K562 (cell line): ENCODE data around the gene PLTP. TPM values are rescaled to one million over a fixed set of nuclear protein-coding genes. Genes with fewer than 3 reads are reported as not detected.
A peak's percentile ranks its signal among the peaks of the same experiment; 100 is the strongest.

Experiments
- ARNT ChIP-seq, 2 experiments: fragments of 450-650 bp; IDR thresholded peaks; 2 replicates each; pipeline ENCODE4 v1.6.1; 2016; ENCODE audit warnings: mild to moderate bottlenecking in 1 of 2
- BRF1 ChIP-seq: IDR thresholded peaks from 3 replicates; pipeline ENCODE4 v1.6.1; 2011; ENCODE audit warnings: borderline replicate concordance, mild to moderate bottlenecking; ENCODE audit not compliant: insufficient read length; ENCODE audit errors: extremely low read depth
- CBFA2T3 ChIP-seq: fragments of 450-650 bp; IDR thresholded peaks from 2 replicates; pipeline ENCODE4 v1.6.1; 2017
- CC2D1A ChIP-seq: fragments of 450-650 bp; IDR thresholded peaks from 2 replicates; pipeline ENCODE4 v1.6.1; 2017; ENCODE audit warnings: mild to moderate bottlenecking
- CEBPG ChIP-seq, 3 experiments: fragments of 200-800 bp in 1 of 3; sonication (Bioruptor generic) in 1 of 3; sonication (generic) in 1 of 3; formaldehyde crosslinking in 1 of 3; IDR thresholded peaks in 2 of 3; conservative IDR thresholded peaks in 1 of 3; 2 replicates each; pipeline versions ENCODE4 v1.6.1 to v1.8.0; 2016 to 2022; ENCODE audit warnings: missing compliant biosample characterization in 2 of 3, missing genetic modification characterization in 2 of 3, mild to moderate bottlenecking in 1 of 3, missing genetic modification reagents in 1 of 3
- CTBP1 ChIP-seq: fragments of 450-650 bp; IDR thresholded peaks from 2 replicates; pipeline ENCODE4 v1.6.1; 2016; ENCODE audit warnings: borderline replicate concordance
- MXI1 ChIP-seq: IDR thresholded peaks from 2 replicates; pipeline ENCODE4 v1.6.1; 2011; ENCODE audit warnings: low read depth, mild to moderate bottlenecking, improper control_type of control experiment, low read length
- NR0B1 ChIP-seq: fragments of 450-650 bp; IDR thresholded peaks from one replicate; pipeline ENCODE4 v1.6.1; 2018; ENCODE audit warnings: mild to moderate bottlenecking, moderate library complexity; ENCODE audit not compliant: partially characterized antibody
- PHTF2 ChIP-seq: fragments of 250-450 bp; sonication (Bioruptor Pico); IDR thresholded peaks from 2 replicates; pipeline ENCODE4 v1.5.0; 2021; ENCODE audit warnings: mild to moderate bottlenecking
- POLR2B ChIP-seq: fragments of 450-650 bp; IDR thresholded peaks from 2 replicates; pipeline ENCODE4 v1.6.1; 2018; ENCODE audit warnings: low read depth; ENCODE audit not compliant: partially characterized antibody
- RBFOX2 ChIP-seq: fragments of 200-400 bp; formaldehyde crosslinking; IDR thresholded peaks from 2 replicates; pipeline ENCODE4 v1.6.1; 2017; ENCODE audit warnings: low read depth, mild to moderate bottlenecking, low read length, moderate library complexity
- SETDB1 ChIP-seq: IDR thresholded peaks from one replicate; pipeline ENCODE4 v1.6.1; 2012; ENCODE audit warnings: low read length, control low read depth, inconsistent platforms
- TAL1 ChIP-seq: fragments of 450-650 bp; IDR thresholded peaks from 2 replicates; pipeline ENCODE4 v1.6.1; 2016; ENCODE audit warnings: mild to moderate bottlenecking
- ZBED1 ChIP-seq: IDR thresholded peaks from 2 replicates; pipeline ENCODE4 v1.6.1; 2014
- ZFX ChIP-seq: sonication (generic); formaldehyde crosslinking; IDR thresholded peaks from 2 replicates; pipeline ENCODE4 v1.8.0; 2022; ENCODE audit warnings: mild to moderate bottlenecking, missing genetic modification reagents, moderate library complexity
- polyA plus RNA-seq, 8 experiments: library from polyadenylated mRNA; depleted of rRNA in 4 of 8; stranded (reverse) in 5 of 8; unstranded in 3 of 8; fragments of >200 nt; fragmentation: Nextera tagmentation in 2 of 8; fragmentation: Illumina TruSeq in 1 of 8; extraction: Ambion mirVana in 2 of 8; extraction: Trizol in 1 of 8; gene quantifications; 2 replicates each; pipeline versions ENCODE4 v1.2.1 to v1.2.3, GENCODE V29; 2011 to 2014; ENCODE audit warnings: inconsistent platforms in 1 of 8, missing spikeins in 1 of 8
- total RNA-seq, 7 experiments: library from RNA; depleted of rRNA in 6 of 7; stranded (reverse); fragments of >200 nt in 6 of 7; fragmentation: Illumina TruSeq in 2 of 7; extraction: Trizol in 2 of 7; gene quantifications; 2 replicates each; pipeline versions ENCODE4 v1.2.1 to v1.2.3, GENCODE V29; 2011 to 2021; ENCODE audit warnings: low replicate concordance in 1 of 7
- TF ChIP-seq, protein P1 (sequence below): fragments of 450-650 bp; IDR thresholded peaks from 2 replicates; pipeline ENCODE4 v1.6.1; 2016; ENCODE audit warnings: low read depth
- TF ChIP-seq, protein P2 (sequence below), 2 experiments: fragments of 450-650 bp; conservative IDR thresholded peaks; 2 replicates each; pipeline ENCODE4 v1.6.1; 2017; ENCODE audit warnings: mild to moderate bottlenecking in 2 of 2, moderate library complexity in 2 of 2

The PLTP gene
- total and polyA plus RNA-seq, 9 of the 15 experiments (the other 6 are each of a cell fraction or from before 2014, with no cell fraction given) = 2.8 to 29.3 (median 17.6) TPM

- TF ChIP-seq SETDB1 (no peak), CTBP1 (peak; percentile 80), RBFOX2 (peak; percentile 85), ZBED1 (0 out of 2 replicates have a peak, but pooled peaks have one; percentile 57), CBFA2T3 (no peak), POLR2B (peak; percentile 91), PHTF2 (no peak), ZFX (peak; percentile 68), NR0B1 (no peak), MXI1 (0 out of 2 replicates have a peak, but pooled peaks have one; percentile 28), ARNT (IDR thresholded peaks at IDR 0.05) (no peak), CC2D1A (0 out of 2 replicates have a peak, but pooled peaks have one; percentile 38), BRF1 (no peak), CEBPG (CRISPR knock-in tag; IDR thresholded peaks at IDR 0.05) (peak; percentile 98), CEBPG (tag; conservative IDR thresholded peaks at IDR 0.05 in 1 of 2, IDR thresholded peaks at IDR 0.05 in 1 of 2) (peak; percentile 95 to 99), TAL1 (peak; percentile 27; the same call in 1 of the 2 replicates)
- TF ChIP-seq, protein P1, sequence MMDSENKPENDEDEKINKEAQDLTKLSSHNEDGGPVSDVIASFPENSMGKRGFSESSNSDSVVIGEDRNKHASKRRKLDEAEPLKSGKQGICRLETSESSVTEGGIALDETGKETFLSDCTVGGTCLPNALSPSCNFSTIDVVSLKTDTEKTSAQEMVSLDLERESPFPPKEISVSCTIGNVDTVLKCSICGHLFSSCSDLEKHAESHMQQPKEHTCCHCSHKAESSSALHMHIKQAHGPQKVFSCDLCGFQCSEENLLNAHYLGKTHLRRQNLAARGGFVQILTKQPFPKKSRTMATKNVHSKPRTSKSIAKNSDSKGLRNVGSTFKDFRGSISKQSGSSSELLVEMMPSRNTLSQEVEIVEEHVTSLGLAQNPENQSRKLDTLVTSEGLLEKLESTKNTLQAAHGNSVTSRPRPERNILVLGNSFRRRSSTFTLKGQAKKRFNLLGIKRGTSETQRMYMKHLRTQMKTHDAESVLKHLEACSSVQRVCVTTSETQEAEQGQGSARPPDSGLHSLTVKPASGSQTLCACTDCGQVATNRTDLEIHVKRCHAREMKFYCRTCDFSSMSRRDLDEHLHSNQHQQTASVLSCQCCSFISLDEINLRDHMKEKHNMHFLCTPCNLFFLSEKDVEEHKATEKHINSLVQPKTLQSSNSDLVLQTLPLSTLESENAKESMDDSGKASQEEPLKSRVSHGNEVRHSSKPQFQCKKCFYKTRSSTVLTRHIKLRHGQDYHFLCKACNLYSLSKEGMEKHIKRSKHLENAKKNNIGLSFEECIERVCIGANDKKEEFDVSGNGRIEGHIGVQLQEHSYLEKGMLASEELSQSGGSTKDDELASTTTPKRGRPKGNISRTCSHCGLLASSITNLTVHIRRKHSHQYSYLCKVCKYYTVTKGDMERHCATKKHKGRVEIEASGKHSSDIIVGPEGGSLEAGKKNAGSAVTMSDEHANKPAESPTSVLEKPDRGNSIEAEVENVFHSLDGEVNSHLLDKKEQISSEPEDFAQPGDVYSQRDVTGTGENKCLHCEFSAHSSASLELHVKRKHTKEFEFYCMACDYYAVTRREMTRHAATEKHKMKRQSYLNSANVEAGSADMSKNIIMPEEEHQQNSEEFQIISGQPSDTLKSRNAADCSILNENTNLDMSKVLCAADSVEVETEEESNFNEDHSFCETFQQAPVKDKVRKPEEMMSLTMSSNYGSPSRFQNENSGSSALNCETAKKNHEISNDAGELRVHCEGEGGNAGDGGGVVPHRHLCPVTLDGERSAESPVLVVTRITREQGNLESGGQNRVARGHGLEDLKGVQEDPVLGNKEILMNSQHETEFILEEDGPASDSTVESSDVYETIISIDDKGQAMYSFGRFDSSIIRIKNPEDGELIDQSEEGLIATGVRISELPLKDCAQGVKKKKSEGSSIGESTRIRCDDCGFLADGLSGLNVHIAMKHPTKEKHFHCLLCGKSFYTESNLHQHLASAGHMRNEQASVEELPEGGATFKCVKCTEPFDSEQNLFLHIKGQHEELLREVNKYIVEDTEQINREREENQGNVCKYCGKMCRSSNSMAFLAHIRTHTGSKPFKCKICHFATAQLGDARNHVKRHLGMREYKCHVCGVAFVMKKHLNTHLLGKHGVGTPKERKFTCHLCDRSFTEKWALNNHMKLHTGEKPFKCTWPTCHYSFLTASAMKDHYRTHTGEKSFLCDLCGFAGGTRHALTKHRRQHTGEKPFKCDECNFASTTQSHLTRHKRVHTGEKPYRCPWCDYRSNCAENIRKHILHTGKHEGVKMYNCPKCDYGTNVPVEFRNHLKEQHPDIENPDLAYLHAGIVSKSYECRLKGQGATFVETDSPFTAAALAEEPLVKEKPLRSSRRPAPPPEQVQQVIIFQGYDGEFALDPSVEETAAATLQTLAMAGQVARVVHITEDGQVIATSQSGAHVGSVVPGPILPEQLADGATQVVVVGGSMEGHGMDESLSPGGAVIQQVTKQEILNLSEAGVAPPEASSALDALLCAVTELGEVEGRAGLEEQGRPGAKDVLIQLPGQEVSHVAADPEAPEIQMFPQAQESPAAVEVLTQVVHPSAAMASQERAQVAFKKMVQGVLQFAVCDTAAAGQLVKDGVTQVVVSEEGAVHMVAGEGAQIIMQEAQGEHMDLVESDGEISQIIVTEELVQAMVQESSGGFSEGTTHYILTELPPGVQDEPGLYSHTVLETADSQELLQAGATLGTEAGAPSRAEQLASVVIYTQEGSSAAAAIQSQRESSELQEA = no peak; the same call in 1 of the 2 replicates
- TF ChIP-seq, protein P2, sequence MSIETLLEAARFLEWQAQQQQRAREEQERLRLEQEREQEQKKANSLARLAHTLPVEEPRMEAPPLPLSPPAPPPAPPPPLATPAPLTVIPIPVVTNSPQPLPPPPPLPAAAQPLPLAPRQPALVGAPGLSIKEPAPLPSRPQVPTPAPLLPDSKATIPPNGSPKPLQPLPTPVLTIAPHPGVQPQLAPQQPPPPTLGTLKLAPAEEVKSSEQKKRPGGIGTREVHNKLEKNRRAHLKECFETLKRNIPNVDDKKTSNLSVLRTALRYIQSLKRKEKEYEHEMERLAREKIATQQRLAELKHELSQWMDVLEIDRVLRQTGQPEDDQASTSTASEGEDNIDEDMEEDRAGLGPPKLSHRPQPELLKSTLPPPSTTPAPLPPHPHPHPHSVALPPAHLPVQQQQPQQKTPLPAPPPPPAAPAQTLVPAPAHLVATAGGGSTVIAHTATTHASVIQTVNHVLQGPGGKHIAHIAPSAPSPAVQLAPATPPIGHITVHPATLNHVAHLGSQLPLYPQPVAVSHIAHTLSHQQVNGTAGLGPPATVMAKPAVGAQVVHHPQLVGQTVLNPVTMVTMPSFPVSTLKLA (conservative IDR thresholded peaks at IDR 0.05) = peak in 1 of 2 experiments; percentile 60; a peak in 1 of 4 replicates
Observed at GRCh38 chr20:45910670-45911485, 1.1 kb downstream of the PLTP start (continued).
